Astrocyte of the cerebellum (primary cell): ENCODE results near the gene CEP131.

ENCODE experiments used
- DNase-seq: peaks from one replicate; pipeline ENCODE4 v3.0.0-alpha.2; 2011; ENCODE audit warnings: low read depth
- H3K4me3 ChIP-seq: 2 replicates; pipeline ENCODE4 v1.5.1; 2011; ENCODE audit warnings: mild to moderate bottlenecking, low read depth, low read length, moderate library complexity
- CTCF ChIP-seq: IDR thresholded peaks from 2 replicates; pipeline ENCODE4 v1.5.1; 2012; ENCODE audit warnings: low read length, low read depth, moderate library complexity, mild to moderate bottlenecking; ENCODE audit errors: missing control alignments
- in situ Hi-C: cut with HindIII; loops from 2 replicates; pipeline ENCODE4 v1.10.0; 2017; ENCODE audit warnings: low sequenced_read_pairs

CEP131 gene

GRCh38 chr17:81222906-81223761 is at the start of gene CEP131:
Gene CEP131, minus strand, starts transcription at chr17:81222965. Its CDS starts 2,909 bp downstream, at chr17:81220056.
- in situ Hi-C loops, result no loop called here
- DNase-seq, result peak; percentile 95
- TF ChIP-seq CTCF, result no peak
- H3K4me3 ChIP-seq, result peak within 1 kb of the TSS; percentile 70

- in situ Hi-C loops, result no loop called here
- no peak for DNase-seq
Observed at GRCh38 chr17:81271226-81271625, 48.5 kb upstream of the CEP131 start.

GRCh38 chr17:81270279-81270678 is 47.5 kb upstream of the CEP131 start:
- DNase-seq, result no peak
- H3K4me3 ChIP-seq, result no peak overlapping the region
- TF ChIP-seq CTCF, result no peak
- in situ Hi-C loops, result no loop called here

More at GRCh38 chr17:81271226-81271625, 48.5 kb upstream of the CEP131 start:
- H3K4me3 ChIP-seq, result no peak overlapping the region
- no peak for TF ChIP-seq CTCF

- DNase-seq, result no peak
- no peak overlapping the region for H3K4me3 ChIP-seq
- in situ Hi-C loops, result no loop called here
- no peak for TF ChIP-seq CTCF
Observed at GRCh38 chr17:81267390-81268067, 44.8 kb upstream of the CEP131 start.

- no peak overlapping the region for H3K4me3 ChIP-seq
- DNase-seq, result no peak
- in situ Hi-C loops, result no loop called here
- TF ChIP-seq CTCF, result no peak
Observed at GRCh38 chr17:81265576-81265975, 42.8 kb upstream of the CEP131 start.

- TF ChIP-seq CTCF, result no peak
- in situ Hi-C loops, result no loop called here
- no peak overlapping the region for H3K4me3 ChIP-seq
- DNase-seq, result no peak
Observed at GRCh38 chr17:81264640-81265039, 41.9 kb upstream of the CEP131 start.
